H9 (cell line): ENCODE measurements around the gene THRB. TPM values are rescaled to one million over a fixed set of nuclear protein-coding genes. Genes with fewer than 3 reads are reported as not detected.

Experiments used
- DNase-seq: peaks from one replicate; pipeline ENCODE4 v3.0.0-alpha.2; 2017
- H2AFZ ChIP-seq: one replicate; pipeline ENCODE4 v1.6.1; 2013; ENCODE audit warnings: mild to moderate bottlenecking, low read length, control low read depth, moderate library complexity
- H2AK5ac ChIP-seq: 2 replicates; pipeline ENCODE4 v1.6.1; 2013; ENCODE audit warnings: low read length, control low read depth, mixed read lengths; ENCODE audit not compliant: insufficient read length
- H2BK120ac ChIP-seq: one replicate; pipeline ENCODE4 v1.6.1; 2013; ENCODE audit warnings: low read depth, mild to moderate bottlenecking, low read length, control low read depth, inconsistent platforms; ENCODE audit not compliant: poor library complexity, severe bottlenecking
- H2BK12ac ChIP-seq: 2 replicates; pipeline ENCODE4 v1.6.1; 2013; ENCODE audit warnings: low read length, control low read depth, mixed read lengths, low read depth; ENCODE audit not compliant: insufficient read length
- H2BK15ac ChIP-seq: 2 replicates; pipeline ENCODE4 v1.6.1; 2013; ENCODE audit warnings: low read depth, low read length, control low read depth
- H2BK20ac ChIP-seq: one replicate; pipeline ENCODE4 v1.6.1; 2013; ENCODE audit warnings: low read depth, mild to moderate bottlenecking, low read length, control low read depth, inconsistent platforms; ENCODE audit not compliant: poor library complexity, severe bottlenecking
- H2BK5ac ChIP-seq: 2 replicates; pipeline ENCODE4 v1.6.1; 2013; ENCODE audit warnings: low read length, control low read depth, mixed read lengths; ENCODE audit not compliant: insufficient read length
- H3K14ac ChIP-seq: 2 replicates; pipeline ENCODE4 v1.6.1; 2013; ENCODE audit warnings: low read length, control low read depth; ENCODE audit not compliant: insufficient read depth
- H3K18ac ChIP-seq: 2 replicates; pipeline ENCODE4 v1.6.1; 2013; ENCODE audit warnings: low read depth, mild to moderate bottlenecking, mixed read lengths, low read length, control low read depth; ENCODE audit not compliant: insufficient read length
- H3K23ac ChIP-seq: 2 replicates; pipeline ENCODE4 v1.6.1; 2013; ENCODE audit warnings: low read length, control low read depth, mixed read lengths, low read depth; ENCODE audit not compliant: insufficient read length
- H3K23me2 ChIP-seq: 2 replicates; pipeline ENCODE4 v1.6.1; 2013; ENCODE audit warnings: low read depth, mild to moderate bottlenecking, mixed read lengths, low read length, control low read depth; ENCODE audit not compliant: insufficient read length, poor library complexity, severe bottlenecking
- H3K27ac ChIP-seq: 2 replicates; pipeline ENCODE4 v1.5.1; 2013; ENCODE audit warnings: low read length, control low read depth, mixed read lengths, low read depth; ENCODE audit not compliant: insufficient read length
- H3K27me3 ChIP-seq: 2 replicates; pipeline ENCODE4 v1.6.1; 2013; ENCODE audit warnings: low read length, control low read depth, inconsistent platforms; ENCODE audit not compliant: insufficient read depth
- H3K4ac ChIP-seq: 2 replicates; pipeline ENCODE4 v1.6.1; 2013; ENCODE audit warnings: low read depth, mild to moderate bottlenecking, control low read depth, inconsistent platforms, low read length, moderate library complexity
- H3K4me1 ChIP-seq: 2 replicates; pipeline ENCODE4 v1.6.1; 2013; ENCODE audit warnings: low read length, control low read depth, inconsistent platforms; ENCODE audit not compliant: insufficient read depth
- H3K4me2 ChIP-seq: 2 replicates; pipeline ENCODE4 v1.6.1; 2013; ENCODE audit warnings: low read length, control low read depth, mixed read lengths; ENCODE audit not compliant: insufficient read length, insufficient read depth
- H3K56ac ChIP-seq: 2 replicates; pipeline ENCODE4 v1.6.1; 2013; ENCODE audit warnings: low read depth, mild to moderate bottlenecking, mixed read lengths, low read length, control low read depth; ENCODE audit not compliant: insufficient read length
- H3K79me1 ChIP-seq: 2 replicates; pipeline ENCODE4 v1.6.1; 2013; ENCODE audit warnings: low read depth, mild to moderate bottlenecking, moderate library complexity, low read length, control low read depth, inconsistent platforms; ENCODE audit not compliant: insufficient read depth, poor library complexity, severe bottlenecking
- H3K79me2 ChIP-seq: 2 replicates; pipeline ENCODE4 v1.6.1; 2013; ENCODE audit warnings: low read length, control low read depth, inconsistent platforms; ENCODE audit not compliant: insufficient read depth
- H3K9ac ChIP-seq: 2 replicates; pipeline ENCODE4 v1.6.1; 2013; ENCODE audit warnings: low read length, control low read depth, mixed read lengths; ENCODE audit not compliant: insufficient read length; ENCODE audit errors: extremely low read depth
- H3K9me3 ChIP-seq: one replicate; pipeline ENCODE4 v1.6.1; 2013; ENCODE audit warnings: low read depth, low read length, inconsistent platforms; ENCODE audit not compliant: control insufficient read depth
- H3T11ph ChIP-seq: one replicate; pipeline ENCODE4 v1.6.1; 2013; ENCODE audit warnings: mild to moderate bottlenecking, low read length, control low read depth, inconsistent platforms
- H4K20me1 ChIP-seq: one replicate; pipeline ENCODE4 v1.6.1; 2013; ENCODE audit not compliant: control insufficient read depth, insufficient read length, insufficient read depth
- H4K5ac ChIP-seq: 2 replicates; pipeline ENCODE4 v1.6.1; 2013; ENCODE audit warnings: low read depth, mild to moderate bottlenecking, mixed read lengths, low read length, control low read depth; ENCODE audit not compliant: insufficient read length
- H4K8ac ChIP-seq: replicated peaks from 2 replicates; pipeline ENCODE4 v1.6.1; 2013; ENCODE audit warnings: low read length, control low read depth, mixed read lengths, low read depth; ENCODE audit not compliant: insufficient read length
- H4K91ac ChIP-seq: 2 replicates; pipeline ENCODE4 v1.6.1; 2013; ENCODE audit warnings: low read depth, mild to moderate bottlenecking, moderate library complexity, mixed read lengths, low read length, control low read depth; ENCODE audit not compliant: insufficient read length
- H3K27ac Mint-ChIP-seq, 3 experiments: 2 replicates in 2 of 3; 3 replicates in 1 of 3; pipeline ENCODE4 v1.8.0; 2020 to 2021; ENCODE audit warnings: mixed read lengths in 3 of 3, mild to moderate bottlenecking in 1 of 3, moderate library complexity in 1 of 3
- H3K27me3 Mint-ChIP-seq: 2 replicates; pipeline ENCODE4 v1.8.0; 2021; ENCODE audit warnings: low read depth, mild to moderate bottlenecking, moderate library complexity, mixed read lengths
- H3K36me3 Mint-ChIP-seq, 3 experiments: 2 replicates in 2 of 3; 3 replicates in 1 of 3; pipeline ENCODE4 v1.8.0; 2020 to 2021; ENCODE audit warnings: low read depth in 3 of 3, mixed read lengths in 3 of 3; ENCODE audit not compliant: insufficient read depth in 1 of 3
- H3K4me1 Mint-ChIP-seq, 2 experiments: 2 replicates each; pipeline ENCODE4 v1.8.0; 2020; ENCODE audit warnings: mixed read lengths in 2 of 2
- H3K4me3 Mint-ChIP-seq, 2 experiments: 2 replicates in 1 of 2; 3 replicates in 1 of 2; pipeline ENCODE4 v1.8.0; 2020 to 2021; ENCODE audit warnings: mild to moderate bottlenecking in 2 of 2, mixed read lengths in 2 of 2, moderate library complexity in 1 of 2
- H3K9me3 Mint-ChIP-seq, 2 experiments: 2 replicates in 1 of 2; 3 replicates in 1 of 2; pipeline ENCODE4 v1.8.0; 2020; ENCODE audit warnings: mild to moderate bottlenecking in 2 of 2, mixed read lengths in 2 of 2, moderate library complexity in 1 of 2
- WGBS: extraction: QIAGEN DNeasy Blood & Tissue Kit; methylation state at CpG from one replicate; pipeline ENCODE4 v1.1.7; 2013; ENCODE audit warnings: missing lambda C conversion rate, low lambda C conversion rate, mixed read lengths; ENCODE audit not compliant: insufficient read length; ENCODE audit errors: extremely low coverage; 5-methylcytosine and 5-hydroxymethylcytosine counted together
- total RNA-seq: library from RNA; stranded (reverse); gene quantifications from 2 replicates; pipeline ENCODE4 v1.2.1, GENCODE V29; 2021
- TF ChIP-seq, protein P1 (sequence below): fragments of 200-600 bp; sonication (generic); conservative IDR thresholded peaks from 3 replicates; pipeline ENCODE4 v1.8.0; 2021; ENCODE audit warnings: antibody characterized with exemption, mild to moderate bottlenecking

Gene THRB
- total RNA-seq, 1 experiment from 2014 or later: 8.6 TPM

GRCh38 chr3:24137958-24138875 lies 356.4 kb downstream of the THRB start:
- Mint-ChIP-seq H3K9me3 (no peaks in the 10 kb centered on the region), H3K36me3 (peaks cover 0 to 2% (median 0%) of the 10 kb centered on the region in 3 experiments; a peak in 2 of 7 replicates)

More at GRCh38 chr3:24137958-24138875, 356.4 kb downstream of the THRB start:
- Histone ChIP-seq H4K5ac (no peak overlapping the region), H3K9me3 (no peaks in the 10 kb centered on the region), H3K56ac (no peak overlapping the region), H3K18ac (no peak overlapping the region), H3K4me1 (no peaks in the 10 kb centered on the region), H3K14ac (no peak overlapping the region), H2BK120ac (no peak overlapping the region), H3K4ac (no peak overlapping the region), H2AFZ (no peak overlapping the region), H3K9ac (no peak overlapping the region), H3K23ac (no peak overlapping the region), H3K27ac (no peak overlapping the region), H2BK20ac (no peak overlapping the region), H4K91ac (no peak overlapping the region), H4K20me1 (no peaks in the 10 kb centered on the region), H3K79me1 (no peaks in the 10 kb centered on the region), H2BK5ac (no peak overlapping the region), H2BK15ac (no peak overlapping the region), H3K23me2 (no peaks in the 10 kb centered on the region), H2AK5ac (no peak overlapping the region), H4K8ac (no peak overlapping the region), H2BK12ac (no peak overlapping the region), H3K79me2 (no peaks in the 10 kb centered on the region), H3K4me2 (no peak overlapping the region), H3T11ph (no peak overlapping the region), H3K27me3 (no peaks in the 10 kb centered on the region)
- TF ChIP-seq, protein P1, sequence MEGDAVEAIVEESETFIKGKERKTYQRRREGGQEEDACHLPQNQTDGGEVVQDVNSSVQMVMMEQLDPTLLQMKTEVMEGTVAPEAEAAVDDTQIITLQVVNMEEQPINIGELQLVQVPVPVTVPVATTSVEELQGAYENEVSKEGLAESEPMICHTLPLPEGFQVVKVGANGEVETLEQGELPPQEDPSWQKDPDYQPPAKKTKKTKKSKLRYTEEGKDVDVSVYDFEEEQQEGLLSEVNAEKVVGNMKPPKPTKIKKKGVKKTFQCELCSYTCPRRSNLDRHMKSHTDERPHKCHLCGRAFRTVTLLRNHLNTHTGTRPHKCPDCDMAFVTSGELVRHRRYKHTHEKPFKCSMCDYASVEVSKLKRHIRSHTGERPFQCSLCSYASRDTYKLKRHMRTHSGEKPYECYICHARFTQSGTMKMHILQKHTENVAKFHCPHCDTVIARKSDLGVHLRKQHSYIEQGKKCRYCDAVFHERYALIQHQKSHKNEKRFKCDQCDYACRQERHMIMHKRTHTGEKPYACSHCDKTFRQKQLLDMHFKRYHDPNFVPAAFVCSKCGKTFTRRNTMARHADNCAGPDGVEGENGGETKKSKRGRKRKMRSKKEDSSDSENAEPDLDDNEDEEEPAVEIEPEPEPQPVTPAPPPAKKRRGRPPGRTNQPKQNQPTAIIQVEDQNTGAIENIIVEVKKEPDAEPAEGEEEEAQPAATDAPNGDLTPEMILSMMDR: no peak
- no peaks in the 10 kb centered on the region for H3K27me3 Mint-ChIP-seq
- H3K27ac Mint-ChIP-seq: no peak overlapping the region; a peak in 2 of 7 replicates
- H3K4me1 Mint-ChIP-seq: no peaks in the 10 kb centered on the region; a peak in 1 of 4 replicates
- no peak for DNase-seq
- no CpG with 5 or more reads among the region's 6 CpGs for WGBS
- H3K4me3 Mint-ChIP-seq: no peak overlapping the region
